Measurements from ENCODE around the gene UGT1A6.

UGT1A6 gene

DNA sequence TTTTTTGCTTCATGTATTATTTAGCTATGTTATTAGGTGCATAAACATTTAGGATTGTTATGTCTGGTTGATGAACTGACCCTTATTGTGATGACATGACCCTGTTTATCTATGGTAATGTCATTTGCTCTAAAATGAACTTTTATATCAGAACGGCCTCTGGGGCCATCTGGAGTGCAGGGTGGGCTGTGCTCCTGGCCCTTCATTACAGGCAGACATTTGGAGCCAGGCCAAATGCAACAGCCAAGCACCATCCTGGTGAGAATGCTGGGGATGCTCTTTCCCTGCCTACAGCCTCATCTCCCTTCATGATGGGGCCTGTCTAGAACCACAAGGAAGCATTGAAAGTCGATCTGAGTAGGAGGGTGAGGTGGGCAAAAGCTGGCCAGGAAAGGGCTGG lies 123.6 kb downstream of the UGT1A6 start:
- Histone ChIP-seq H3K27me3 (ENCODE audit: insufficient read depth, low read length) (peaks cover 4% of the 10 kb centered on the region; the same call in 1 of the 2 replicates), H3K79me2 (ENCODE audit: insufficient read depth, low read length) (no peaks in the 10 kb centered on the region), H4K20me1 (ENCODE audit: insufficient read depth, low read length) (no peaks in the 10 kb centered on the region), H3K9ac (ENCODE audit: low read length) (no peak overlapping the region), H2AFZ (ENCODE audit: low read length) (no peak overlapping the region), H3K9me3 (ENCODE audit: low read length) (no peaks in the 10 kb centered on the region), H3K27ac (ENCODE audit: low read depth, low read length, poor library complexity, severe bottlenecking) (no peak overlapping the region), H3K4me2 (ENCODE audit: low read length) (no peak overlapping the region), H3K36me3 (ENCODE audit: insufficient read depth, low read length) (no peaks in the 10 kb centered on the region), H3K4me1 (ENCODE audit: insufficient read depth, low read length, severe bottlenecking) (no peaks in the 10 kb centered on the region), H3K9me2 (ENCODE audit: low read depth, low read length) (no peaks in the 10 kb centered on the region), H3F3A (ENCODE audit: insufficient read depth, low read length) (no peaks in the 10 kb centered on the region), H3K4me3 (ENCODE audit: low read depth, low read length, poor library complexity, severe bottlenecking) (no peak overlapping the region)
- no peak for TF ChIP-seq EZH2 (IDR thresholded peaks at IDR 0.05; ENCODE audit: borderline replicate concordance, low read length)
- TF ChIP-seq, protein P1, sequence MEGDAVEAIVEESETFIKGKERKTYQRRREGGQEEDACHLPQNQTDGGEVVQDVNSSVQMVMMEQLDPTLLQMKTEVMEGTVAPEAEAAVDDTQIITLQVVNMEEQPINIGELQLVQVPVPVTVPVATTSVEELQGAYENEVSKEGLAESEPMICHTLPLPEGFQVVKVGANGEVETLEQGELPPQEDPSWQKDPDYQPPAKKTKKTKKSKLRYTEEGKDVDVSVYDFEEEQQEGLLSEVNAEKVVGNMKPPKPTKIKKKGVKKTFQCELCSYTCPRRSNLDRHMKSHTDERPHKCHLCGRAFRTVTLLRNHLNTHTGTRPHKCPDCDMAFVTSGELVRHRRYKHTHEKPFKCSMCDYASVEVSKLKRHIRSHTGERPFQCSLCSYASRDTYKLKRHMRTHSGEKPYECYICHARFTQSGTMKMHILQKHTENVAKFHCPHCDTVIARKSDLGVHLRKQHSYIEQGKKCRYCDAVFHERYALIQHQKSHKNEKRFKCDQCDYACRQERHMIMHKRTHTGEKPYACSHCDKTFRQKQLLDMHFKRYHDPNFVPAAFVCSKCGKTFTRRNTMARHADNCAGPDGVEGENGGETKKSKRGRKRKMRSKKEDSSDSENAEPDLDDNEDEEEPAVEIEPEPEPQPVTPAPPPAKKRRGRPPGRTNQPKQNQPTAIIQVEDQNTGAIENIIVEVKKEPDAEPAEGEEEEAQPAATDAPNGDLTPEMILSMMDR (IDR thresholded peaks at IDR 0.05; ENCODE audit: low read length), result no peak

- Histone ChIP-seq H3K27ac (ENCODE audit: low read depth, low read length, poor library complexity, severe bottlenecking) (no peak overlapping the region), H3K27me3 (ENCODE audit: insufficient read depth, low read length) (peaks cover 6% of the 10 kb centered on the region; the same call in 1 of the 2 replicates), H4K20me1 (ENCODE audit: insufficient read depth, low read length) (no peaks in the 10 kb centered on the region), H3K9ac (ENCODE audit: low read length) (no peak overlapping the region), H3K4me2 (ENCODE audit: low read length) (no peak overlapping the region), H3K4me1 (ENCODE audit: insufficient read depth, low read length, severe bottlenecking) (no peaks in the 10 kb centered on the region), H3K9me3 (ENCODE audit: low read length) (no peaks in the 10 kb centered on the region), H3K79me2 (ENCODE audit: insufficient read depth, low read length) (no peaks in the 10 kb centered on the region), H3K4me3 (ENCODE audit: low read depth, low read length, poor library complexity, severe bottlenecking) (no peak overlapping the region), H3K9me2 (ENCODE audit: low read depth, low read length) (no peaks in the 10 kb centered on the region), H3K36me3 (ENCODE audit: insufficient read depth, low read length) (no peaks in the 10 kb centered on the region), H3F3A (ENCODE audit: insufficient read depth, low read length) (no peaks in the 10 kb centered on the region), H2AFZ (ENCODE audit: low read length) (no peak overlapping the region)
- TF ChIP-seq, protein P1 (IDR thresholded peaks at IDR 0.05; ENCODE audit: low read length), result no peak
- TF ChIP-seq EZH2 (IDR thresholded peaks at IDR 0.05; ENCODE audit: borderline replicate concordance, low read length), result no peak
Observed at GRCh38 chr2:233816771-233817170, 124.1 kb downstream of the UGT1A6 start.

- Histone ChIP-seq H3K36me3 (ENCODE audit: insufficient read depth, low read length) (no peaks in the 10 kb centered on the region), H3K4me3 (ENCODE audit: low read depth, low read length, poor library complexity, severe bottlenecking) (no peak overlapping the region), H3K79me2 (ENCODE audit: insufficient read depth, low read length) (no peaks in the 10 kb centered on the region), H3K4me1 (ENCODE audit: insufficient read depth, low read length, severe bottlenecking) (no peaks in the 10 kb centered on the region), H3K27me3 (ENCODE audit: insufficient read depth, low read length) (peaks cover 9% of the 10 kb centered on the region; the same call in 1 of the 2 replicates), H3K9ac (ENCODE audit: low read length) (no peak overlapping the region), H3K9me3 (ENCODE audit: low read length) (no peaks in the 10 kb centered on the region), H3K4me2 (ENCODE audit: low read length) (no peak overlapping the region), H3K27ac (ENCODE audit: low read depth, low read length, poor library complexity, severe bottlenecking) (no peak overlapping the region), H4K20me1 (ENCODE audit: insufficient read depth, low read length) (no peaks in the 10 kb centered on the region), H3K9me2 (ENCODE audit: low read depth, low read length) (no peaks in the 10 kb centered on the region), H2AFZ (ENCODE audit: low read length) (no peak overlapping the region), H3F3A (ENCODE audit: insufficient read depth, low read length) (no peaks in the 10 kb centered on the region)
- no peak for TF ChIP-seq EZH2 (IDR thresholded peaks at IDR 0.05; ENCODE audit: borderline replicate concordance, low read length)
- TF ChIP-seq, protein P1 (IDR thresholded peaks at IDR 0.05; ENCODE audit: low read length), result no peak
Observed at GRCh38 chr2:233817361-233817911, 124.7 kb downstream of the UGT1A6 start.
